GM12865 (cell line): ENCODE measurements around the gene ZNF652.

Source experiments
- DNase-seq: peaks from one replicate; pipeline ENCODE4 v3.0.0; 2010; ENCODE audit warnings: low read depth
- H3K4me3 ChIP-seq: 2 replicates; pipeline ENCODE4 v1.5.1; 2011; ENCODE audit warnings: mild to moderate bottlenecking, low read depth, low read length, control low read depth
- TF ChIP-seq, protein P1 (sequence below): IDR thresholded peaks from 2 replicates; pipeline ENCODE4 v1.5.1; 2011; ENCODE audit warnings: low read length, control low read depth, low read depth, inconsistent platforms; ENCODE audit not compliant: insufficient read depth; ENCODE audit errors: missing control alignments

ZNF652 gene

DNA sequence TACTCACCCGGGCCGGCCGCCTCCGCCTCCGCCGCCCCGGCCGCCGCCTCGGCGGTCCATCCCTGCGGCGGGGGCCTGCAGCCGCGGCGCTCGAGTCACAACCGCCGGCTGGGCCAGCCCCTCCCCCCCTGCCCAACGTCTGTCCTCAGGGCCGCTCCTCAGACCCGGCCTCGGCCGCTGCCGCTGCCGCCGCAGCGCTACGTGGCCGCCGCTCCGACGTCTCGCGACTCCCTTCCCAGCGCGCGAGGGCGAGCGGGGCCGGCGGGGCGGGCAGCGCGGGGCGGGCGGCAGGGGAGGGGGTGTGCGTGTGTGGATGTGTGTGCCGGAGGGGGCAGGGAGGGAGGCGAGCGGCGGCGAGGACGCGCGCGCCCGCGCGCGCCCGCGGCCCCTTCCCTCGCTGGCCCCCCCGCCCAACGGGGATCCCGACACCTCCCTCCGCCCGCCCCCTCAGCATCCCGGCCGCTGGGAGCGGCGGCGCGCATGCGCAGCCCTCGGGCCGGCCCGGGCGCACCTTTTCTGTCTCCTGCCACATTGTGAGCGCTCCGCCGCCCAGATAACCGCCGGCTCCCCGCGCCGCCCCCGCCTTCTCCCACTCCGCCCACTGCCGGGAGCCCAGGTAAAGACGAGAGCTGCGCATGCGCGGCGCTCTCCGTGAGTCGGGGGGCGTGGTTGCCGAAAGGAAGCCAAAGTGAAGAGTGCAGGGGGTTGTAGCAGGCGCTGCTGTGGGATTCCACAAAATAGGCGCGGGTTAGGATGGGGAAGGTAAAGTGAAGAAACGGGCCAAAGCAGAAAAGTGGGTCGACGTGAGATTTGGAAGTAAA, at the start of gene ZNF652:
Gene ZNF652, minus strand, starts transcription at position 349 of the 821 bp plus-strand sequence. CDS start 44,525 bp downstream, outside the sequence.
- TF ChIP-seq, protein P1, sequence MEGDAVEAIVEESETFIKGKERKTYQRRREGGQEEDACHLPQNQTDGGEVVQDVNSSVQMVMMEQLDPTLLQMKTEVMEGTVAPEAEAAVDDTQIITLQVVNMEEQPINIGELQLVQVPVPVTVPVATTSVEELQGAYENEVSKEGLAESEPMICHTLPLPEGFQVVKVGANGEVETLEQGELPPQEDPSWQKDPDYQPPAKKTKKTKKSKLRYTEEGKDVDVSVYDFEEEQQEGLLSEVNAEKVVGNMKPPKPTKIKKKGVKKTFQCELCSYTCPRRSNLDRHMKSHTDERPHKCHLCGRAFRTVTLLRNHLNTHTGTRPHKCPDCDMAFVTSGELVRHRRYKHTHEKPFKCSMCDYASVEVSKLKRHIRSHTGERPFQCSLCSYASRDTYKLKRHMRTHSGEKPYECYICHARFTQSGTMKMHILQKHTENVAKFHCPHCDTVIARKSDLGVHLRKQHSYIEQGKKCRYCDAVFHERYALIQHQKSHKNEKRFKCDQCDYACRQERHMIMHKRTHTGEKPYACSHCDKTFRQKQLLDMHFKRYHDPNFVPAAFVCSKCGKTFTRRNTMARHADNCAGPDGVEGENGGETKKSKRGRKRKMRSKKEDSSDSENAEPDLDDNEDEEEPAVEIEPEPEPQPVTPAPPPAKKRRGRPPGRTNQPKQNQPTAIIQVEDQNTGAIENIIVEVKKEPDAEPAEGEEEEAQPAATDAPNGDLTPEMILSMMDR: no peak
- peak within 1 kb of the TSS; percentile 87 for H3K4me3 ChIP-seq
- peak; percentile 97 for DNase-seq

DNA sequence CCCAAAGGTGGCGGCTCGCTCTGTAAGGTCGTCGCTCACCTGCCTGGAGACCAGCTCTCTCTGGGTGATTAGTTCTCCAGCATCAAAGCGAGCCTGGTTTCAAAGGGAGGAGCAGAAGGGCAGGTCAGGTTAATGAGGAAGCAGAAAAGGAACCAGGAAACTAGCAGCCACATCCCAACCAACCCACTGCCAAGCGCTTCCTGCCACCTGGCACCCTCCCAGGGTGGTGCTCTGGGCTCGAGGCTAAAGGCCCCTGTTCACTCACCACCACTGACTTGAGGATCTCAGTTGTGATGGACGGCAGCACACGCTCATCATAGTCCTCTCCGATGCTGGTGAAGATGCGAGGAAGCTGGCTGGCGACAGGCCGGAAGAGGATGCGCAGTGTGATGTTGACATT, 47.0 kb upstream of the ZNF652 start:
- no peak for DNase-seq
- TF ChIP-seq, protein P1: no peak
- no peak overlapping the region for H3K4me3 ChIP-seq

DNA sequence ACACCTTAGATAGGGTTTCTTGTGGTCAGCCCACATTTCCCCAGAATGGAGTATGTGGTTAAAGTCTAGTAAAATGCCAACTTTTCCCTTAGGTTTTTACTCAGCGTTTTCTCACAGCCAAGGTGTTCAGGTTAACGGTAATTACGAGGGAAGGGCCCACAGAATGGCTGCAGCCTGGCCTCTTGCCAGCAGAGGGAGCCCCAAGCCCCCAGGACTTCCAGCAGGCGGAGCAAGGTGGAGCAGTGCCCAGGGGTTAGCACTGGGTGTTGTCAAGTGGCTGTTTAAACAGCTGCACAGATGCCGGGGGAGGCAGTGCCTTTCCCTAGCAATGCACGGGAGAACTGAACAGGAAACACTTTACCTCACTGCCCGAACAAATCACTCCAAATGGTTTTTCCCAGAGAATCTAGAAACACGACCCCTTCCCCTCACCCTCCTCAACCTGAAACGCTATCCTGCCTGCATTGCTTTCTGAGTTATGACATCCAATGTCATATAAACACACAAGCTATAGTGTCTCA, 46.0 kb upstream of the ZNF652 start:
- TF ChIP-seq, protein P1: peak; percentile 97
- DNase-seq: peak; percentile 84
- no peak overlapping the region for H3K4me3 ChIP-seq

DNA sequence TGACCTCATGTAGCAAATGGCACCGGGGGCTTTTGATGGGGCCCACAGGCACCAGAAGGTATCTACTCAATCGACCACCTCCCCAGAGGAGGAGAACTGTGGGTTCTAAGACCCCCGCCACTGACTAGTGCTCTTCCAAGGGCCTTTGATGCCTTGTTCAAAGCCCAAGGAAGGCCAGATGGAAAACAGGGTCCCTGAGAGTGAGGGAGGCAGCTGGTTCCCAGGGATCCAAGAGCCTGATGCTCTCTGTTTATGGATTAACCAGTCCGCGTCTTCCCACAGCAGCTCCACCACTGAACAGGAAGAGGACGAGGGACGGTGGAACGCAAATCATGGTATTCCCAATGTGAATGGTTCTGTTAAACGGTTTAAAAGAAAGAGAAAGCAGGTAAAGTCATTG, 45.0 kb upstream of the ZNF652 start:
- TF ChIP-seq, protein P1: no peak
- H3K4me3 ChIP-seq: no peak overlapping the region
- no peak for DNase-seq

DNA sequence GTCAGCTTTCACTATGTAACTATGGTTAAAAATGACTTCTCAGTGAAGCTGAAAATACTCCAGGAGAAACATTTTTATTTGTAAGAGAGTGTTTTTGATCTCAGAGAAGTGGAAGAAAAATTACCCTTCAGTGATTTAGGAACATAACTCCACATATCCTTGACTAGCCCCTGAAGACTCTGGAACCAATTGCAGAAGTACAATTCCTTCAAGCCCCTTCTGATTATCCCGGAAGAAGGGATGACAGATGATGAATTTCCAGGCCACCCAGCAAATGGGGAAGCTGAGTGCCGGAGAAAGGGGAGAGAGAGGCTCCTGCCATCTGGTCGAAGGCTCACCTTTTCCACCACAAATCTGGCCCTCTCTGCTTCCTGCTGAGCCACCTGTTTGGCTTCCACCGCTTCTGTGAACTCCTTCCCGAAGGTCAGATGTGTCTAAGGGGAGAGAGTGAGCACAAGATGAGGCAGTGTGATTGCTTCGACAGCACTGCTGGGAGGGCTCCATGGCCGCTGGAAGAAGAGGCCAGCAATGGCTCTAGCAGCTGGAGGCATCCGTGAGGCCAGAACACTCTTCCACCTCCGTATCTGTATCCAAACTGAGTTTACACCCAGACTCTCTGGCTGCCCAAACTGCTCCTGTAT, 44.5 kb upstream of the ZNF652 start:
- no peak overlapping the region for H3K4me3 ChIP-seq
- TF ChIP-seq, protein P1: no peak
- no peak for DNase-seq

DNA sequence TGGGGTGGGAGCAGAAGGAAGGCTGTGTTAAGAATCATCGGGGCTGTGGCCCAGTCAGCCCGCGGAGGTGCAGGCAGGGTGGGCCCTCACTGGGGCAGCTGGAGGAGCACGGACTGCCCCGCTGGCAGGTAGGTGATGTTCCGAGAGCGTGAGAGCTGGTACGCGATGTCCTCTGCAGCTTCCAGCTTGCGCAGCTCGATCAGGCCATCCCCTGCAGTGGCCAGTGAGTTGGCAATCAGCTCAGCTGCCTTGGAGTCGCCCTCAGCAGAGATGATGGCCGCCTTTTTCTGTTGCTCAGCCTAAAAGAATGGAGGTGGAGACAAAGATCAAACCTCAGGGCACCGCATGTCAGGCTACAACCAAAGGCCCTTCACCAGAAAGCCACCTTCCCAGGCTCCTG, 42.9 kb upstream of the ZNF652 start:
- no peak overlapping the region for H3K4me3 ChIP-seq
- TF ChIP-seq, protein P1: no peak
- no peak for DNase-seq
